Measurements from ENCODE around the gene MYO1B. TPM values are rescaled to one million over a fixed set of nuclear protein-coding genes. Genes with fewer than 3 reads are reported as not detected.

MYO1B gene
- total and polyA plus RNA-seq, 2 experiments from 2014 or later = 26.4 to 70.6 TPM

- TF ChIP-seq CTCF (conservative IDR thresholded peaks at IDR 0.05; ENCODE audit: low read depth in 2 of 2) (no peak), POLR2AphosphoS5 (IDR thresholded peaks at IDR 0.05; ENCODE audit: low read depth) (no peak), CREB1 (CRISPR knock-in tag; IDR thresholded peaks at IDR 0.05; ENCODE audit: low read depth) (no peak), ZNF114 (CRISPR knock-in tag; IDR thresholded peaks at IDR 0.05) (no peak), EZH2 (IDR thresholded peaks at IDR 0.05; ENCODE audit: low read depth, unreplicated experiment) (no peak)
These were observed 67.5 kb downstream of the MYO1B start (continued) for GRCh38 chr2:191312662-191313061.

- H3K27me3 ChIP-seq (ENCODE audit: insufficient read depth) = no peaks in the 10 kb centered on the region
- no peak overlapping the region for H3K27ac ChIP-seq (ENCODE audit: low read depth)
- DNase-seq (ENCODE audit: low spot score) = no peak
- H3K4me3 ChIP-seq = no peak overlapping the region
- H3K4me1 Mint-ChIP-seq = peaks cover 32% of the 10 kb centered on the region
- no peak for ATAC-seq
- H3K36me3 Mint-ChIP-seq (ENCODE audit: low read depth) = no peaks in the 10 kb centered on the region
- H3K9me3 Mint-ChIP-seq = no peaks in the 10 kb centered on the region
- H3K9me2 ChIP-seq (ENCODE audit: insufficient read depth) = no peaks in the 10 kb centered on the region; the same call in 1 of the 2 replicates
- H3F3A ChIP-seq (replicated peaks; ENCODE audit: low read depth) = no peaks in the 10 kb centered on the region
- H4K20me1 ChIP-seq (replicated peaks; ENCODE audit: insufficient read depth) = peaks cover 21% of the 10 kb centered on the region
- H3K79me2 ChIP-seq (replicated peaks; ENCODE audit: insufficient read depth) = peaks cover 92% of the 10 kb centered on the region
- no peak overlapping the region for H3K4me3 Mint-ChIP-seq
- H3K4me1 ChIP-seq (ENCODE audit: insufficient read depth) = peaks cover 28% of the 10 kb centered on the region
- H3K4me2 ChIP-seq = no peak overlapping the region
- TF ChIP-seq ZNF114 (CRISPR knock-in tag; IDR thresholded peaks at IDR 0.05) = no peak
- TF ChIP-seq CREB1 (CRISPR knock-in tag; IDR thresholded peaks at IDR 0.05; ENCODE audit: low read depth) = no peak
- TF ChIP-seq CTCF (conservative IDR thresholded peaks at IDR 0.05; ENCODE audit: low read depth in 2 of 2) = no peak
- no peak for TF ChIP-seq EZH2 (IDR thresholded peaks at IDR 0.05; ENCODE audit: low read depth, unreplicated experiment)
- no peak for TF ChIP-seq ETS1 (IDR thresholded peaks at IDR 0.05)
- no peak for TF ChIP-seq STAT1 (IDR thresholded peaks at IDR 0.05; ENCODE audit: unreplicated experiment)
- TF ChIP-seq NANOG (IDR thresholded peaks at IDR 0.05; ENCODE audit: borderline replicate concordance) = no peak
- no peak for TF ChIP-seq ZNF331 (CRISPR knock-in tag; IDR thresholded peaks at IDR 0.05; ENCODE audit: low read depth)
- H2AFZ ChIP-seq = no peak overlapping the region
- H3K36me3 ChIP-seq (ENCODE audit: insufficient read depth) = no peaks in the 10 kb centered on the region
- H3K27ac Mint-ChIP-seq = no peak overlapping the region
- H3K27me3 Mint-ChIP-seq (ENCODE audit: insufficient read depth, low read depth, poor library complexity) = no peaks in the 10 kb centered on the region
These were observed 69.6 kb downstream of the MYO1B start for GRCh38 chr2:191314697-191315364.
